ENCODE measurements around the gene ZBTB4.

Gene ZBTB4

DNA sequence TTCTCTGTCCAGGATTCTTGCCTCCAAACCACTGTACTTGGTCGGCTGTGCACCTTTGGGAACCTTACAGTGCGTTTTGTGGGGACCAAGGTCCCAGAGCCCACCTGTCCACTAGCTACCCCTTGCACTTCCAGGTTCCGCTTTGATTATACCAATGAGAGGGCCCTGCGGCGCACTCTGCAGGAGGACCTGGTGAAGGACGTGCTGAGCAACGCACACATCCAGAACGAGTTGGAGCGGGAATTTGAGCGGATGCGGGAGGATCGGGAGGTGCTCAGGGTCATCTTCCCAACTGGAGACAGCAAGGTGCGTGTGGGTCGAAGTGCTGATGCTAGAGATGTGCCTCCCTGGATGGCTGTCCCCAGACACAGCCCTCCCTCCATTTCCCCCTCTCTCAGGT is 23.6 kb upstream of the ZBTB4 start:
- Histone ChIP-seq H3K9me3 (ENCODE audit: insufficient read depth, low read length) (no peaks in the 10 kb centered on the region), H3K4me1 (ENCODE audit: insufficient read depth, insufficient read length) (no peaks in the 10 kb centered on the region), H3K27me3 (ENCODE audit: insufficient read depth, insufficient read length) (no peaks in the 10 kb centered on the region), H3K4me3 (ENCODE audit: insufficient read length, low read depth) (no peak overlapping the region), H3K36me3 (ENCODE audit: insufficient read depth, insufficient read length, low read length) (peaks cover 84% of the 10 kb centered on the region), H3K9ac (ENCODE audit: insufficient read length, low read depth) (no peak overlapping the region)
- DNase-seq (ENCODE audit: low read depth, low spot score): no peak
- no peak for TF ChIP-seq ZNF274 (IDR thresholded peaks at IDR 0.05; ENCODE audit: low read depth, low read length)
- TF ChIP-seq SUZ12 (IDR thresholded peaks at IDR 0.05; ENCODE audit: extremely low read depth, insufficient read depth, insufficient read length): no peak
- TF ChIP-seq YY1 (IDR thresholded peaks at IDR 0.05; ENCODE audit: insufficient read depth, insufficient read length): no peak

DNA sequence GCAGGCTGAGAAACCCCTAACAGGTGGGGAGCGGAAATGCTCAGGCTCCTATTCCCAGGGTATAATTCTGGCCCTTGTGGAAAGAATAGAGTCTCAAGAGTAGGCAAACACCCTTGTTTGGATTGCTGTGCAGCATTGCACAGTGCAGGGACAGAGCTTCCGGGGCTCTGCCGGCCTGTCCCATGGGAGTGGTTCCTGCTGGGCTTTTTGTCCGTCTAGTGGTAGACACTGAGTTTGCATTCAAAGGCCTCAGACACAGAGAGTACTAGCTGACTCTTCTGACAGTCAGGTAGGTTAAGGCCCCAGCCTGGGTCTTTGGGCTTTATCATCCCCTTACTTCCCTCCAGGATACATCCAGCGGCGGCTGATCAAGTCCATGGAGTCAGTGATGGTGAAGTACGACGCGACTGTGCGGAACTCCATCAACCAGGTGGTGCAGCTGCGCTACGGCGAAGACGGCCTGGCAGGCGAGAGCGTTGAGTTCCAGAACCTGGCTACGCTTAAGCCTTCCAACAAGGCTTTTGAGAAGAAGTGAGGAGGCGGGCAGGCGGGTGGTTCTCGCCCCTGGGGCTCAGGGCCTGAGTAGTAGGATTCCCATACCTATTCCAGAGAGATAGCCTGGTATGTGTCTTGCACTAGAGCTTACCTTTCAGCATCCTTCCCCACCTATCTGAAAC is 22.9 kb upstream of the ZBTB4 start:
- Histone ChIP-seq H3K36me3 (ENCODE audit: insufficient read depth, insufficient read length, low read length) (peaks cover 87% of the 10 kb centered on the region), H3K9ac (ENCODE audit: insufficient read length, low read depth) (no peak overlapping the region), H3K9me3 (ENCODE audit: insufficient read depth, low read length) (no peaks in the 10 kb centered on the region), H3K4me1 (ENCODE audit: insufficient read depth, insufficient read length) (no peaks in the 10 kb centered on the region), H3K4me3 (ENCODE audit: insufficient read length, low read depth) (no peak overlapping the region), H3K27me3 (ENCODE audit: insufficient read depth, insufficient read length) (no peaks in the 10 kb centered on the region)
- no peak for DNase-seq (ENCODE audit: low read depth, low spot score)
- no peak for TF ChIP-seq SUZ12 (IDR thresholded peaks at IDR 0.05; ENCODE audit: extremely low read depth, insufficient read depth, insufficient read length)
- no peak for TF ChIP-seq ZNF274 (IDR thresholded peaks at IDR 0.05; ENCODE audit: low read depth, low read length)
- no peak for TF ChIP-seq YY1 (IDR thresholded peaks at IDR 0.05; ENCODE audit: insufficient read depth, insufficient read length)

DNA sequence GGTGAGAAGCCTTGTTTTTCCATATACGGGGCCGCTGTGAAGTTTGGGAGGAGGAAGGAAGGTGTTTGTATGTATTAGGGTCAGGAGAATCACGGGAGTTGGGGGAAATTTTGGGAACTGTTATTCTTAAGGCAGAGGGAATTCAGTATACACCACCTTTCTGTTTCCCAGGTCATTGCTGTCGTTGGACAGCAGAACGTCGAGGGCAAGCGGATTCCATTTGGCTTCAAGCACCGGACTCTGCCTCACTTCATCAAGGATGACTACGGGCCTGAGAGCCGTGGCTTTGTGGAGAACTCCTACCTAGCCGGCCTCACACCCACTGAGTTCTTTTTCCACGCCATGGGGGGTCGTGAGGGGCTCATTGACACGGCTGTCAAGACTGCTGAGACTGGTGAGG is 22.3 kb upstream of the ZBTB4 start:
- no peak overlapping the region for H3K4me3 ChIP-seq (ENCODE audit: insufficient read length, low read depth)
- no peaks in the 10 kb centered on the region for H3K4me1 ChIP-seq (ENCODE audit: insufficient read depth, insufficient read length)

DNA sequence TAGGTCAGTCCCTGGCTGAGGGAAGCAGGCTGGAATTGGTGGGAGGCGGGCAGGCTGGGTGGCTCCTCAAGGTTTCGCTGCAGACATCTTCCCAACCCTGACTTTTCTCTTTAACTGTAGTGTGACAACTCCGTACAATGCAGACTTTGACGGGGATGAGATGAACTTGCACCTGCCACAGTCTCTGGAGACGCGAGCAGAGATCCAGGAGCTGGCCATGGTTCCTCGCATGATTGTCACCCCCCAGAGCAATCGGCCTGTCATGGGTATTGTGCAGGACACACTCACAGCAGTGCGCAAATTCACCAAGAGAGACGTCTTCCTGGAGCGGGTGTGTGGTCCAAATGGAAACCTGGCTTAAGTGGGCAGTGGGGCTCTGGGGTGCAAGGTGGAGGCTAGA is 19.7 kb upstream of the ZBTB4 start:
- Histone ChIP-seq H3K4me1 (ENCODE audit: insufficient read depth, insufficient read length) (no peaks in the 10 kb centered on the region), H3K36me3 (ENCODE audit: insufficient read depth, insufficient read length, low read length) (peaks cover 82% of the 10 kb centered on the region)

More for the DNA sequence above, 22.3 kb upstream of the ZBTB4 start:
- Histone ChIP-seq H3K36me3 (ENCODE audit: insufficient read depth, insufficient read length, low read length) (peaks cover 89% of the 10 kb centered on the region), H3K27me3 (ENCODE audit: insufficient read depth, insufficient read length) (no peaks in the 10 kb centered on the region), H3K9me3 (ENCODE audit: insufficient read depth, low read length) (no peaks in the 10 kb centered on the region), H3K9ac (ENCODE audit: insufficient read length, low read depth) (no peak overlapping the region)
- TF ChIP-seq ZNF274 (IDR thresholded peaks at IDR 0.05; ENCODE audit: low read depth, low read length): no peak
- TF ChIP-seq SUZ12 (IDR thresholded peaks at IDR 0.05; ENCODE audit: extremely low read depth, insufficient read depth, insufficient read length): no peak
- no peak for TF ChIP-seq YY1 (IDR thresholded peaks at IDR 0.05; ENCODE audit: insufficient read depth, insufficient read length)
- no peak for DNase-seq (ENCODE audit: low read depth, low spot score)

DNA sequence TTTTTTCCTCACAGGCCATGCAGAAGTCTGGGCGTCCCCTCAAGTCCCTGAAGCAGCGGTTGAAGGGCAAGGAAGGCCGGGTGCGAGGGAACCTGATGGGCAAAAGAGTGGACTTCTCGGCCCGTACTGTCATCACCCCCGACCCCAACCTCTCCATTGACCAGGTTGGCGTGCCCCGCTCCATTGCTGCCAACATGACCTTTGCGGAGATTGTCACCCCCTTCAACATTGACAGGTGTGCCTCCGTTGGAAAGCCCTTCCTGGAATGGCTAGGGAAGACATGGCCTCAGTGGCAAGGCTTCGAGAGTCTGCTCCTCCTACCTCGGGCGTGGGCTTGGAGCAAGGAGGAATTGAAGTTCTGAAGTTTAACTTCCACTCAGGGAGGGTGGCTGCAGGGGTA is 18.2 kb upstream of the ZBTB4 start:
- Histone ChIP-seq H3K4me1 (ENCODE audit: insufficient read depth, insufficient read length) (no peaks in the 10 kb centered on the region), H3K27me3 (ENCODE audit: insufficient read depth, insufficient read length) (no peaks in the 10 kb centered on the region), H3K36me3 (ENCODE audit: insufficient read depth, insufficient read length, low read length) (peaks cover 71% of the 10 kb centered on the region), H3K9me3 (ENCODE audit: insufficient read depth, low read length) (no peaks in the 10 kb centered on the region), H3K4me3 (ENCODE audit: insufficient read length, low read depth) (no peak overlapping the region), H3K9ac (ENCODE audit: insufficient read length, low read depth) (no peak overlapping the region)
- no peak for DNase-seq (ENCODE audit: low read depth, low spot score)
- no peak for TF ChIP-seq YY1 (IDR thresholded peaks at IDR 0.05; ENCODE audit: insufficient read depth, insufficient read length)
- TF ChIP-seq ZNF274 (IDR thresholded peaks at IDR 0.05; ENCODE audit: low read depth, low read length): no peak
- no peak for TF ChIP-seq SUZ12 (IDR thresholded peaks at IDR 0.05; ENCODE audit: extremely low read depth, insufficient read depth, insufficient read length)

More for the DNA sequence above, 19.7 kb upstream of the ZBTB4 start:
- no peak for DNase-seq (ENCODE audit: low read depth, low spot score)
- no peaks in the 10 kb centered on the region for H3K27me3 ChIP-seq (ENCODE audit: insufficient read depth, insufficient read length)
- H3K9me3 ChIP-seq (ENCODE audit: insufficient read depth, low read length): no peaks in the 10 kb centered on the region
- TF ChIP-seq SUZ12 (IDR thresholded peaks at IDR 0.05; ENCODE audit: extremely low read depth, insufficient read depth, insufficient read length) (no peak), YY1 (IDR thresholded peaks at IDR 0.05; ENCODE audit: insufficient read depth, insufficient read length) (no peak), ZNF274 (IDR thresholded peaks at IDR 0.05; ENCODE audit: low read depth, low read length) (no peak)
- H3K9ac ChIP-seq (ENCODE audit: insufficient read length, low read depth): no peak overlapping the region
- no peak overlapping the region for H3K4me3 ChIP-seq (ENCODE audit: insufficient read length, low read depth)

DNA sequence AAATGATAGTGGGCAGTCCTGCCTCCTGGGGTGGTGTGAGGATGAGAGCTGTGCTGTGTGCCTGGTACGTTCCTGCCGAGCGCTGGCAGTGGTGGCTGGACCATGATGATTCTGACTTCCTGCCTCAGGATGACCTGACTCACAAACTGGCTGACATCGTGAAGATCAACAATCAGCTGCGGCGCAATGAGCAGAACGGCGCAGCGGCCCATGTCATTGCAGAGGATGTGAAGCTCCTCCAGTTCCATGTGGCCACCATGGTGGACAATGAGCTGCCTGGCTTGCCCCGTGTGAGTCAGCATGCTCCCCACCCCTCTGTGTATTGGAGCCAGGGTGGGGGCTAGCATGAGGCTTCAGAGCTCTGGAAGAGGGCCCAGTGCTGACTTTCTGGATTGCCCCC is 17.8 kb upstream of the ZBTB4 start:
- TF ChIP-seq ZNF274 (IDR thresholded peaks at IDR 0.05; ENCODE audit: low read depth, low read length) (no peak), SUZ12 (IDR thresholded peaks at IDR 0.05; ENCODE audit: extremely low read depth, insufficient read depth, insufficient read length) (no peak), YY1 (IDR thresholded peaks at IDR 0.05; ENCODE audit: insufficient read depth, insufficient read length) (no peak)
- Histone ChIP-seq H3K9ac (ENCODE audit: insufficient read length, low read depth) (no peak overlapping the region), H3K27me3 (ENCODE audit: insufficient read depth, insufficient read length) (no peaks in the 10 kb centered on the region), H3K4me1 (ENCODE audit: insufficient read depth, insufficient read length) (no peaks in the 10 kb centered on the region), H3K36me3 (ENCODE audit: insufficient read depth, insufficient read length, low read length) (peaks cover 67% of the 10 kb centered on the region), H3K9me3 (ENCODE audit: insufficient read depth, low read length) (no peaks in the 10 kb centered on the region), H3K4me3 (ENCODE audit: insufficient read length, low read depth) (no peak overlapping the region)
- no peak for DNase-seq (ENCODE audit: low read depth, low spot score)

DNA sequence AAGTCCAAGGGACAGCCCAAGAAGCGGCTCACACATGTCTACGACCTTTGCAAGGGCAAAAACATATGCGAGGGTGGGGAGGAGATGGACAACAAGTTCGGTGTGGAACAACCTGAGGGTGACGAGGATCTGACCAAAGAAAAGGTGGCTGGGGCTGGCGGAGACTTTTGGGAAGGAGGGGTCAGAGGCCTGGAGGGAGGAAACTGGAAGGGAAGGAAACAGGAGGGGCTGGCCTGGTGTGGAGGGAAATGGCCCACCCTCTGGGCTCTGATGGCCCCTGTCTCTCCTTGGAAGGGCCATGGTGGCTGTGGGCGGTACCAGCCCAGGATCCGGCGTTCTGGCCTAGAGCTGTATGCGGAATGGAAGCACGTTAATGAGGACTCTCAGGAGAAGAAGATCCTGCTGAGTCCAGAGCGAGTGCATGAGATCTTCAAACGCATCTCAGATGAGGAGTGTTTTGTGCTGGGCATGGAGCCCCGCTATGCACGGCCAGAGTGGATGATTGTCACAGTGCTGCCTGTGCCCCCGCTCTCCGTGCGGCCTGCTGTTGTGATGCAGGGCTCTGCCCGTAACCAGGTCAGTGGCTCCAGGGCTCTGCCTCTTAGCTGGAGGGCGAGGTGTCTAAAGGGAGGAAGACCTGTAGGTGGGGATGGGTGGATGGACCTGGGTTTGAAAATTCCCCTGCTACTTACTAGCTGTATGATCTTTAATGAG is 17.2 kb upstream of the ZBTB4 start:
- TF ChIP-seq SUZ12 (IDR thresholded peaks at IDR 0.05; ENCODE audit: extremely low read depth, insufficient read depth, insufficient read length): no peak
- no peak for TF ChIP-seq ZNF274 (IDR thresholded peaks at IDR 0.05; ENCODE audit: low read depth, low read length)
- TF ChIP-seq YY1 (IDR thresholded peaks at IDR 0.05; ENCODE audit: insufficient read depth, insufficient read length): no peak
- no peak for DNase-seq (ENCODE audit: low read depth, low spot score)
- Histone ChIP-seq H3K4me3 (ENCODE audit: insufficient read length, low read depth) (no peak overlapping the region), H3K36me3 (ENCODE audit: insufficient read depth, insufficient read length, low read length) (peaks cover 66% of the 10 kb centered on the region), H3K27me3 (ENCODE audit: insufficient read depth, insufficient read length) (no peaks in the 10 kb centered on the region), H3K9me3 (ENCODE audit: insufficient read depth, low read length) (no peaks in the 10 kb centered on the region), H3K9ac (ENCODE audit: insufficient read length, low read depth) (no peak overlapping the region), H3K4me1 (ENCODE audit: insufficient read depth, insufficient read length) (no peaks in the 10 kb centered on the region)
